ENCODE results near the gene CNTNAP1.
"Not testable (repeated sequence)": the region's sequence is repeated elsewhere in the genome, so short reads cannot be mapped to it uniquely, and the experiment has no call there.

Gene CNTNAP1

GRCh38 chr17:42660692-42661345 lies 21.5 kb upstream of the CNTNAP1 start:
- no peak for DNase-seq (ENCODE audit: low read depth)
- H3K4me3 ChIP-seq (ENCODE audit: low read depth, low read length): no peak overlapping the region
- no peak for TF ChIP-seq MAX (IDR thresholded peaks at IDR 0.05; ENCODE audit: low read depth, low read length)
- no peak for TF ChIP-seq MYC (IDR thresholded peaks at IDR 0.05; ENCODE audit: low read depth, low read length)
- no peak for TF ChIP-seq POLR2A (IDR thresholded peaks at IDR 0.05; ENCODE audit: extremely low read depth, insufficient read length)
- no peak for TF ChIP-seq CTCF (IDR thresholded peaks at IDR 0.05; ENCODE audit: low read depth, low read length)

- TF ChIP-seq MAX (IDR thresholded peaks at IDR 0.05; ENCODE audit: low read depth, low read length) (no peak), CTCF (IDR thresholded peaks at IDR 0.05; ENCODE audit: low read depth, low read length) (no peak), MYC (IDR thresholded peaks at IDR 0.05; ENCODE audit: low read depth, low read length) (no peak), POLR2A (IDR thresholded peaks at IDR 0.05; ENCODE audit: extremely low read depth, insufficient read length) (no peak)
- no peak for DNase-seq (ENCODE audit: low read depth)
- H3K4me3 ChIP-seq (ENCODE audit: low read depth, low read length): no peak overlapping the region
These were observed 16.7 kb upstream of the CNTNAP1 start for GRCh38 chr17:42665581-42666001.

- not testable (repeated sequence) for H3K4me3 ChIP-seq (ENCODE audit: low read depth, low read length); DNase-seq (ENCODE audit: low read depth)
These were observed 16.2 kb upstream of the CNTNAP1 start for GRCh38 chr17:42666126-42666525.

- TF ChIP-seq MAX (IDR thresholded peaks at IDR 0.05; ENCODE audit: low read depth, low read length) (no peak), POLR2A (IDR thresholded peaks at IDR 0.05; ENCODE audit: extremely low read depth, insufficient read length) (no peak), MYC (IDR thresholded peaks at IDR 0.05; ENCODE audit: low read depth, low read length) (no peak), CTCF (IDR thresholded peaks at IDR 0.05; ENCODE audit: low read depth, low read length) (no peak)
- DNase-seq (ENCODE audit: low read depth): peak; percentile 14
- H3K4me3 ChIP-seq (ENCODE audit: low read depth, low read length): no peak overlapping the region
These were observed 15.0 kb upstream of the CNTNAP1 start for GRCh38 chr17:42667088-42667951.

- no peak for DNase-seq (ENCODE audit: low read depth)
- H3K4me3 ChIP-seq (ENCODE audit: low read depth, low read length): no peak overlapping the region
- no peak for TF ChIP-seq POLR2A (IDR thresholded peaks at IDR 0.05; ENCODE audit: extremely low read depth, insufficient read length)
- TF ChIP-seq MAX (IDR thresholded peaks at IDR 0.05; ENCODE audit: low read depth, low read length): no peak
- TF ChIP-seq MYC (IDR thresholded peaks at IDR 0.05; ENCODE audit: low read depth, low read length): no peak
- TF ChIP-seq CTCF (IDR thresholded peaks at IDR 0.05; ENCODE audit: low read depth, low read length): no peak
These were observed 12.7 kb upstream of the CNTNAP1 start for GRCh38 chr17:42669705-42669976.

- H3K4me3 ChIP-seq (ENCODE audit: low read depth, low read length): no peak overlapping the region
These were observed 12.1 kb upstream of the CNTNAP1 start for GRCh38 chr17:42669977-42670788.

More at GRCh38 chr17:42669977-42670788, 12.1 kb upstream of the CNTNAP1 start:
- DNase-seq (ENCODE audit: low read depth): no peak
- TF ChIP-seq MYC (IDR thresholded peaks at IDR 0.05; ENCODE audit: low read depth, low read length): no peak
- no peak for TF ChIP-seq MAX (IDR thresholded peaks at IDR 0.05; ENCODE audit: low read depth, low read length)
- TF ChIP-seq CTCF (IDR thresholded peaks at IDR 0.05; ENCODE audit: low read depth, low read length): no peak
- TF ChIP-seq POLR2A (IDR thresholded peaks at IDR 0.05; ENCODE audit: extremely low read depth, insufficient read length): no peak

Measured in NB4 (cell line).